SK-N-SH (cell line): ENCODE data around the gene ATP8A2. TPM values are rescaled to one million over a fixed set of nuclear protein-coding genes. Genes with fewer than 3 reads are reported as not detected.

Source experiments
- CTCF ChIA-PET: fragments of 300-600, 350-600 bp; formaldehyde crosslinking; extraction: SDS; loops from one replicate; lab custom pipeline; 2021; lab: Yijun Ruan, JAX
- POLR2A ChIA-PET: fragments of 350-600 bp; sonication (Branson Sonifier 250); formaldehyde crosslinking; extraction: SDS; loops from one replicate; lab custom pipeline; 2020; ENCODE audit warnings: antibody characterized with exemption, inconsistent platforms; lab: Yijun Ruan, JAX
- DNase-seq: peaks from one replicate; pipeline ENCODE4 v3.0.0; 2012
- H2AFZ ChIP-seq: fragments of 200-600 bp; sonication (generic); 2 replicates; pipeline ENCODE4 v1.8.1; 2016; ENCODE audit warnings: antibody characterized with exemption, mild to moderate bottlenecking, low read depth
- H3F3A ChIP-seq: fragments of 200-600 bp; sonication (generic); replicated peaks from 2 replicates; pipeline ENCODE3; 2016; ENCODE audit warnings: antibody characterized with exemption, mild to moderate bottlenecking; ENCODE audit not compliant: insufficient read depth
- H3K27ac ChIP-seq, 2 experiments: fragments of 200-500 bp in 1 of 2; fragments of 200-600 bp in 1 of 2; sonication (Bioruptor generic) in 1 of 2; sonication (generic), shearing (Covaris generic) in 1 of 2; 2 replicates each; pipeline versions ENCODE4 v1.5.1 to v1.6.1; 2014 to 2016; ENCODE audit warnings: low read depth in 2 of 2, inconsistent platforms in 1 of 2, low read length in 1 of 2, mild to moderate bottlenecking in 1 of 2, mixed read lengths in 1 of 2
- H3K27me3 ChIP-seq: fragments of 200-600 bp; sonication (generic), shearing (Covaris generic); 2 replicates; pipeline ENCODE4 v1.6.1; 2016; ENCODE audit warnings: mixed run types; ENCODE audit not compliant: insufficient read depth
- H3K36me3 ChIP-seq, 2 experiments: fragments of 200-500 bp in 1 of 2; fragments of 200-600 bp in 1 of 2; sonication (Bioruptor generic) in 1 of 2; sonication (generic) in 1 of 2; replicated peaks in 1 of 2; 2 replicates each; pipeline versions ENCODE3 to v1.5.1; 2014 to 2016; ENCODE audit warnings: low read length in 1 of 2, mild to moderate bottlenecking in 1 of 2; ENCODE audit not compliant: insufficient read depth in 2 of 2, control insufficient read depth in 1 of 2
- H3K4me1 ChIP-seq, 2 experiments: fragments of 200-500 bp in 1 of 2; fragments of 200-600 bp in 1 of 2; sonication (Bioruptor generic) in 1 of 2; sonication (generic), shearing (Covaris generic) in 1 of 2; 2 replicates each; pipeline versions ENCODE4 v1.5.1 to v1.6.1; 2014 to 2016; ENCODE audit warnings: low read depth in 1 of 2, low read length in 1 of 2, mixed run types in 1 of 2; ENCODE audit not compliant: insufficient read depth in 2 of 2, control insufficient read depth in 1 of 2
- H3K4me2 ChIP-seq: fragments of 200-600 bp; sonication (generic), shearing (Covaris generic); 2 replicates; pipeline ENCODE4 v1.6.1; 2017; ENCODE audit warnings: mixed run types
- H3K4me3 ChIP-seq, 2 experiments: fragments of 200-500 bp in 1 of 2; fragments of 200-600 bp in 1 of 2; sonication (Bioruptor generic) in 1 of 2; sonication (generic), shearing (Covaris generic) in 1 of 2; 2 replicates each; pipeline versions ENCODE4 v1.5.1 to v1.8.1; 2014 to 2016; ENCODE audit warnings: low read depth in 2 of 2, inconsistent platforms in 1 of 2, low read length in 1 of 2, mild to moderate bottlenecking in 1 of 2, mixed read lengths in 1 of 2, moderate library complexity in 1 of 2
- H3K79me2 ChIP-seq: fragments of 200-600 bp; sonication (generic); 2 replicates; pipeline ENCODE4 v1.8.1; 2017; ENCODE audit warnings: mild to moderate bottlenecking; ENCODE audit not compliant: insufficient read depth
- H3K9ac ChIP-seq: fragments of 200-600 bp; sonication (generic); 2 replicates; pipeline ENCODE4 v1.6.1; 2017; ENCODE audit warnings: mixed run types
- H3K9me2 ChIP-seq: fragments of 200-600 bp; sonication (generic); 2 replicates; pipeline ENCODE4 v1.6.1; 2017; ENCODE audit warnings: mixed run types
- H3K9me3 ChIP-seq: fragments of 200-600 bp; sonication (generic); 2 replicates; pipeline ENCODE4 v1.6.1; 2017; ENCODE audit warnings: mixed run types, mild to moderate bottlenecking, moderate library complexity
- H4K20me1 ChIP-seq: fragments of 200-600 bp; sonication (generic); 2 replicates; pipeline ENCODE4 v1.6.1; 2017; ENCODE audit warnings: mild to moderate bottlenecking, mixed run types; ENCODE audit not compliant: insufficient read depth
- CHD2 ChIP-seq: fragments of 150-350 bp; IDR thresholded peaks from 2 replicates; pipeline ENCODE4 v1.6.1; 2018; ENCODE audit warnings: low read length; ENCODE audit not compliant: partially characterized antibody
- ELF1 ChIP-seq: IDR thresholded peaks from 2 replicates; pipeline ENCODE4 v1.4.0; 2012
- FOSL2 ChIP-seq: IDR thresholded peaks from 2 replicates; pipeline ENCODE4 v1.4.0; 2012; ENCODE audit warnings: low read depth, mild to moderate bottlenecking, moderate library complexity, borderline replicate concordance
- FOXJ3 ChIP-seq: sonication (generic); formaldehyde crosslinking; IDR thresholded peaks from 2 replicates; pipeline ENCODE4 v1.5.1; 2020; ENCODE audit warnings: mild to moderate bottlenecking, missing genetic modification reagents
- JUND ChIP-seq: IDR thresholded peaks from 2 replicates; pipeline ENCODE4 v1.4.0; 2012
- NRF1 ChIP-seq: IDR thresholded peaks from 2 replicates; pipeline ENCODE4 v1.6.1; 2012; ENCODE audit warnings: low read depth, mild to moderate bottlenecking, low read length
- RAD21 ChIP-seq: IDR thresholded peaks from 2 replicates; pipeline ENCODE4 v1.6.1; 2012; ENCODE audit warnings: mild to moderate bottlenecking, low read length
- RCOR1 ChIP-seq: fragments of 150-350 bp; IDR thresholded peaks from 2 replicates; pipeline ENCODE4 v1.6.1; 2017; ENCODE audit warnings: antibody characterized with exemption, low read length
- TAF1 ChIP-seq: IDR thresholded peaks from 2 replicates; pipeline ENCODE4 v1.6.1; 2012; ENCODE audit warnings: low read depth, mild to moderate bottlenecking, low read length, moderate library complexity, borderline replicate concordance
- TCF12 ChIP-seq: IDR thresholded peaks from 2 replicates; pipeline ENCODE4 v1.4.0; 2012
- WGBS: methylation state at CpG from one replicate; pipeline ENCODE4 v1.1.6; 2017; ENCODE audit warnings: low lambda C conversion rate; 5-methylcytosine and 5-hydroxymethylcytosine counted together
- polyA plus RNA-seq, 3 experiments: library from polyadenylated mRNA; depleted of rRNA; stranded (reverse); fragments of >200 nt; gene quantifications; 2 replicates each; pipeline ENCODE4 v1.2.3, GENCODE V29; 2012
- TF ChIP-seq, protein P1 (sequence below): fragments of 150-350 bp; IDR thresholded peaks from 2 replicates; pipeline ENCODE4 v1.6.1; 2016; ENCODE audit warnings: mild to moderate bottlenecking, low read depth, low read length
- TF ChIP-seq, protein P2 (sequence below): IDR thresholded peaks from 2 replicates; pipeline ENCODE4 v1.4.0; 2012; ENCODE audit warnings: low read depth, borderline replicate concordance

Gene ATP8A2
- polyA plus RNA-seq, 1 of the 3 experiments (the other 2 are of a cell fraction), result 0.02 TPM

DNA sequence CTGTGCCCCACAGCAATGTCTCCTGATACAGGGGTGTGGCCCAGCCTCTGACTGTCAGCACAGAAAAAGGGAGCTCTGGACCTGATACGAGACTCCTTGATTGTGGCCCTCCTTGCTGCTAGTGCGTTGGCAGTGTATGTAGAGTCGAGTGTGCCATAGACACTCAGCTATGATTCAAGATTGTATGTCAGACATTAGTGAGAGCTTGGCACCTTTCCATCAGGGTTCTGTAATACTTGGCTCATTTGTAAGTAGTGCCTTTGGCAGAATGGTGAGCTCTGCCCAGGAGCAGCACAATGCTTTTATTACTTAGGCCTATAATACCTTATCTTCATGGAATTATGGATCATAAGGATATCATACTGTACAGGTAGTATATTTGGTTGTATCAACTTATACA is 83.4 kb downstream of the ATP8A2 start:
- Histone ChIP-seq H3K79me2 (no peaks in the 10 kb centered on the region), H3K4me2 (no peak overlapping the region), H3K4me1 (no peaks in the 10 kb centered on the region), H3F3A (no peaks in the 10 kb centered on the region), H3K27me3 (no peaks in the 10 kb centered on the region), H3K9ac (no peak overlapping the region), H4K20me1 (no peaks in the 10 kb centered on the region), H3K9me2 (no peaks in the 10 kb centered on the region), H3K9me3 (no peaks in the 10 kb centered on the region), H2AFZ (no peak overlapping the region), H3K4me3 (no peak overlapping the region), H3K36me3 (no peaks in the 10 kb centered on the region), H3K27ac (no peak overlapping the region)
- POLR2A ChIA-PET, result no interaction called here
- no peak for DNase-seq
- TF ChIP-seq FOXJ3 (CRISPR knock-in tag) (no peak), TCF12 (no peak)
- CTCF ChIA-PET, result interaction anchor here (0.7 kb wide), 1 partner anchor 342 kb away, joined by 4 read pairs; no protein-coding TSS in a partner anchor
- WGBS, result 31% methylated on average over 3 of the region's 3 CpGs

DNA sequence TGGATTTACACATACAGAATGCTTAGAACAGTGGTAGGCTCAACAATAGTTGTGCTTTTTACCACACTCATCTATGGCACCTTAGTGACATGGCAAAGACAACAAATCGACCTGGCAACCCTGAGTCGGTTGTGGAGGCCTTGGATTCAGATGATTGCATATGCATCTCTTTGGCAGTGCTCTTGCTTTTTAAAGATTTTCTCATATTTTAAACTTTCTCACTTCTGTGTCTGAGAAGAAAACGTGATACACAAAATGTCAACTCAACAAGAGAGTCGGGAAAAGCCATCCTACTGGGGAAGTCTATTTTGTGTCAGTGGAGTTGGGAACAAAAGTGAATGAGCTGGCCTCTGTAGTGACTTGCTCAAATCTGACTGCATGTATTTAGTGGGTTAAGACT is 85.8 kb downstream of the ATP8A2 start:
- Histone ChIP-seq H3K9me2 (no peaks in the 10 kb centered on the region), H3K27ac (no peak overlapping the region), H3K36me3 (no peaks in the 10 kb centered on the region), H3K79me2 (no peaks in the 10 kb centered on the region), H3F3A (no peaks in the 10 kb centered on the region), H3K9ac (no peak overlapping the region), H3K9me3 (no peaks in the 10 kb centered on the region), H3K4me1 (no peaks in the 10 kb centered on the region), H3K4me3 (no peak overlapping the region), H2AFZ (no peak overlapping the region), H4K20me1 (no peaks in the 10 kb centered on the region), H3K4me2 (no peak overlapping the region), H3K27me3 (no peaks in the 10 kb centered on the region)
- ChIA-PET POLR2A (no interaction called here), CTCF (no interaction called here)
- no peak for DNase-seq
- TF ChIP-seq RAD21, result no peak
- TF ChIP-seq ELF1, result no peak
- no peak for TF ChIP-seq RCOR1
- TF ChIP-seq JUND, result no peak
- WGBS, result 15% methylated on average over 4 of the region's 4 CpGs

DNA sequence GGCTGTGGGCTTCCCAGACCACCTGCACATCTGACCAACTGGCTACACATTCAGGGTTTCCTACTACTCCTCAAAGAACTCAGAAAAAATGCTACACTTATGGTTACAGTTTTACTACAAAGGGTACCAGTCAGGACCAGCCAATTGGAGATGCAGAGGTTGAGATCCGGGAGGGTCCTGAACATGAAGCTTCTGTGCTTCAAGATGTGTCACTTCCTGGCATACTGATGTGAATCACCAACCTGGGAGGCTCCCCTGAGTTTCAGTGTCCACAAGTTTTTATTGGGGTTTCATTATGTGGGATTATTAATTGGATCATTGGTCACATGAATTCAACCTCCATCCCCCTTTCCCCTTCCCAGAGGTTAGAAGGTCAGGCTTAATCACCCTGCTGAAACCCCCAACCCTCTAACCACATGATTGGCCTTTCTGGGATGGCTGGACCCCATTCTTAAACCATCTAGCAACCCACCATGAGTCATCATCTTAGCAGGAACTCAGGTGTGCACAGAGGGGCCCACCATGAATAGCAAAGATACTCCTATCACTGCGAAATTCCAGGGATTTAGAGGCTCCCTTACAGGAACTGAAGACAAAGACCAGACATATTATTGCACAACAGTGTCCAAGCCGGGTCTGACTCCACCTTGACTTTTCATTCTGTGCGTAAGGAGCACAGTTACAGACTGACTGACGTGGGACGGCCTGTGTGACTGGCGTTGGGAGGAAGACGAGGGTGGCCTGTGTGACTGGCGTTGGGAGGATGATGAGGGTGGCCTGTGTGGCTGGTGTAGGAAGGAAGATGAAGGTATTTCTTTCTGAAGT is 90.7 kb downstream of the ATP8A2 start:
- Histone ChIP-seq H3K27ac (no peak overlapping the region), H4K20me1 (no peaks in the 10 kb centered on the region), H3K4me1 (no peaks in the 10 kb centered on the region), H3K9me3 (no peaks in the 10 kb centered on the region), H3K9ac (no peak overlapping the region), H3K9me2 (no peaks in the 10 kb centered on the region), H3K79me2 (no peaks in the 10 kb centered on the region), H3K36me3 (no peaks in the 10 kb centered on the region), H3F3A (no peaks in the 10 kb centered on the region), H3K4me2 (no peak overlapping the region), H2AFZ (no peak overlapping the region), H3K4me3 (no peak overlapping the region), H3K27me3 (no peaks in the 10 kb centered on the region)
- TF ChIP-seq CHD2, result no peak
- no peak for TF ChIP-seq NRF1
- TF ChIP-seq TCF12, result no peak
- TF ChIP-seq TAF1, result no peak
- TF ChIP-seq, protein P1, sequence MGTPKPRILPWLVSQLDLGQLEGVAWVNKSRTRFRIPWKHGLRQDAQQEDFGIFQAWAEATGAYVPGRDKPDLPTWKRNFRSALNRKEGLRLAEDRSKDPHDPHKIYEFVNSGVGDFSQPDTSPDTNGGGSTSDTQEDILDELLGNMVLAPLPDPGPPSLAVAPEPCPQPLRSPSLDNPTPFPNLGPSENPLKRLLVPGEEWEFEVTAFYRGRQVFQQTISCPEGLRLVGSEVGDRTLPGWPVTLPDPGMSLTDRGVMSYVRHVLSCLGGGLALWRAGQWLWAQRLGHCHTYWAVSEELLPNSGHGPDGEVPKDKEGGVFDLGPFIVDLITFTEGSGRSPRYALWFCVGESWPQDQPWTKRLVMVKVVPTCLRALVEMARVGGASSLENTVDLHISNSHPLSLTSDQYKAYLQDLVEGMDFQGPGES, result no peak
- TF ChIP-seq, protein P2, sequence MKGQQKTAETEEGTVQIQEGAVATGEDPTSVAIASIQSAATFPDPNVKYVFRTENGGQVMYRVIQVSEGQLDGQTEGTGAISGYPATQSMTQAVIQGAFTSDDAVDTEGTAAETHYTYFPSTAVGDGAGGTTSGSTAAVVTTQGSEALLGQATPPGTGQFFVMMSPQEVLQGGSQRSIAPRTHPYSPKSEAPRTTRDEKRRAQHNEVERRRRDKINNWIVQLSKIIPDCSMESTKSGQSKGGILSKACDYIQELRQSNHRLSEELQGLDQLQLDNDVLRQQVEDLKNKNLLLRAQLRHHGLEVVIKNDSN, result no peak
- no peak for TF ChIP-seq RCOR1
- no peak for TF ChIP-seq FOXJ3 (CRISPR knock-in tag)
- TF ChIP-seq FOSL2, result no peak
- WGBS, result 29% methylated on average over 9 of the region's 9 CpGs
- no peak for DNase-seq
- POLR2A ChIA-PET, result no interaction called here
- CTCF ChIA-PET, result no interaction called here
